H1 (cell line): ENCODE results near the gene RASAL1. TPM values are rescaled to one million over a fixed set of nuclear protein-coding genes. Genes with fewer than 3 reads are reported as not detected.

ENCODE experiments used
- CTCF ChIA-PET: fragments of 300-600 bp; sonication (Branson Sonifier 250); formaldehyde crosslinking; loops from one replicate; lab custom pipeline; 2021; ENCODE audit not compliant: partially characterized antibody; lab: Charles Lee
- POLR2A ChIA-PET: fragments of 300-600 bp; sonication (Branson Sonifier 250); formaldehyde crosslinking; loops from one replicate; lab custom pipeline; 2021; ENCODE audit warnings: inconsistent platforms; ENCODE audit not compliant: partially characterized antibody; lab: Charles Lee
- DNase-seq, 2 experiments: peaks; one replicate each; pipeline versions ENCODE4 v3.0.0 to v3.0.0-alpha.2; 2010 to 2022; ENCODE audit warnings: low spot score in 2 of 2, low read depth in 1 of 2, mixed read lengths in 1 of 2
- FAIRE-seq: peaks from 2 replicates; lab custom pipeline; 2011; peaks lifted over from hg19 to GRCh38; lab: Jason Lieb, UNC
- H2AFZ ChIP-seq: 2 replicates; pipeline ENCODE4 v1.8.1; 2012; ENCODE audit warnings: low read length, inconsistent platforms
- H2AK5ac ChIP-seq: 2 replicates; pipeline ENCODE4 v1.6.1; 2013; ENCODE audit warnings: low read depth, low read length
- H2BK120ac ChIP-seq: replicated peaks from 2 replicates; pipeline ENCODE3; 2013; ENCODE audit warnings: low read depth, low read length, inconsistent platforms
- H2BK12ac ChIP-seq: 2 replicates; pipeline ENCODE4 v1.6.1; 2013; ENCODE audit warnings: low read depth, low read length
- H2BK15ac ChIP-seq: 2 replicates; pipeline ENCODE4 v1.6.1; 2013; ENCODE audit warnings: low read length
- H2BK20ac ChIP-seq: 2 replicates; pipeline ENCODE4 v1.6.1; 2013; ENCODE audit warnings: low read length
- H2BK5ac ChIP-seq: 2 replicates; pipeline ENCODE4 v1.6.1; 2013; ENCODE audit warnings: low read depth, low read length
- H3K14ac ChIP-seq: 2 replicates; pipeline ENCODE4 v1.6.1; 2013; ENCODE audit warnings: inconsistent platforms; ENCODE audit not compliant: insufficient read length
- H3K18ac ChIP-seq: 2 replicates; pipeline ENCODE4 v1.6.1; 2013; ENCODE audit warnings: low read length; ENCODE audit errors: extremely low read depth
- H3K23ac ChIP-seq: 2 replicates; pipeline ENCODE4 v1.6.1; 2013; ENCODE audit warnings: inconsistent platforms; ENCODE audit not compliant: insufficient read length
- H3K23me2 ChIP-seq: 2 replicates; pipeline ENCODE4 v1.6.1; 2013; ENCODE audit warnings: low read depth, low read length
- H3K27ac ChIP-seq: 2 replicates; pipeline ENCODE4 v1.6.1; 2011; ENCODE audit warnings: low read depth, low read length, inconsistent platforms
- H3K27me3 ChIP-seq, 4 experiments: replicated peaks in 1 of 4; 1 replicate in 1 of 4; 2 replicates in 3 of 4; pipeline versions ENCODE4 v1.6.1 to v1.8.1; 2011 to 2013; ENCODE audit warnings: low read length in 3 of 4, mild to moderate bottlenecking in 3 of 4, inconsistent platforms in 2 of 4, mixed read lengths in 2 of 4, moderate library complexity in 1 of 4; ENCODE audit not compliant: control insufficient read depth in 3 of 4, insufficient read depth in 3 of 4; ENCODE audit errors: extremely low read depth in 1 of 4
- H3K36me3 ChIP-seq, 4 experiments: 2 replicates each; pipeline versions ENCODE4 v1.6.1 to v1.8.1; 2011 to 2013; ENCODE audit warnings: mild to moderate bottlenecking in 4 of 4, low read length in 3 of 4, moderate library complexity in 2 of 4, control low read depth in 1 of 4, inconsistent platforms in 1 of 4; ENCODE audit not compliant: insufficient read depth in 4 of 4, control insufficient read depth in 2 of 4
- H3K4ac ChIP-seq: replicated peaks from 2 replicates; pipeline ENCODE3; 2013; ENCODE audit warnings: low read length, low read depth, mixed read lengths, inconsistent platforms; ENCODE audit not compliant: insufficient read length
- H3K4me1 ChIP-seq, 4 experiments: replicated peaks in 1 of 4; 1 replicate in 1 of 4; 2 replicates in 3 of 4; pipeline versions ENCODE4 v1.6.1 to v1.8.1; 2011 to 2013; ENCODE audit warnings: low read length in 3 of 4, inconsistent platforms in 2 of 4, mixed read lengths in 1 of 4; ENCODE audit not compliant: insufficient read depth in 4 of 4, control insufficient read depth in 3 of 4
- H3K4me2 ChIP-seq, 2 experiments: 2 replicates each; pipeline versions ENCODE4 v1.6.1 to v1.8.1; 2011 to 2013; ENCODE audit warnings: low read depth in 2 of 2, low read length in 2 of 2, control low read depth in 1 of 2, inconsistent platforms in 1 of 2, mild to moderate bottlenecking in 1 of 2; ENCODE audit not compliant: insufficient read depth in 1 of 2
- H3K4me3 ChIP-seq, 4 experiments: fragments of 200-600, 300-600 bp in 1 of 4; sonication (generic), shearing (Covaris generic), sonication (Bioruptor Twin) in 1 of 4; 2 replicates each; pipeline versions ENCODE4 v1.5.1 to v1.8.1; 2011 to 2016; ENCODE audit warnings: low read length in 4 of 4, low read depth in 3 of 4, control low read depth in 2 of 4, inconsistent platforms in 2 of 4, mild to moderate bottlenecking in 2 of 4, mixed read lengths in 1 of 4, moderate library complexity in 1 of 4; ENCODE audit not compliant: insufficient read depth in 2 of 4; ENCODE audit errors: extremely low read depth in 1 of 4
- H3K56ac ChIP-seq: replicated peaks from 2 replicates; pipeline ENCODE3; 2013; ENCODE audit warnings: low read depth, mild to moderate bottlenecking, mixed read lengths, low read length, inconsistent platforms; ENCODE audit not compliant: insufficient read length
- H3K79me1 ChIP-seq: 2 replicates; pipeline ENCODE4 v1.6.1; 2013; ENCODE audit warnings: low read depth, low read length, control low read depth
- H3K79me2 ChIP-seq, 2 experiments: 2 replicates each; pipeline versions ENCODE4 v1.6.1 to v1.8.1; 2012 to 2013; ENCODE audit warnings: low read length in 2 of 2, mild to moderate bottlenecking in 2 of 2, inconsistent platforms in 1 of 2; ENCODE audit not compliant: insufficient read depth in 2 of 2, control insufficient read depth in 1 of 2
- H3K9ac ChIP-seq, 4 experiments: replicated peaks in 1 of 4; 1 replicate in 1 of 4; 2 replicates in 3 of 4; pipeline versions ENCODE4 v1.6.1 to v1.8.1; 2011 to 2013; ENCODE audit warnings: low read depth in 3 of 4, low read length in 3 of 4, control low read depth in 2 of 4, mild to moderate bottlenecking in 2 of 4, moderate library complexity in 2 of 4, inconsistent platforms in 1 of 4; ENCODE audit errors: extremely low read depth in 1 of 4
- H3K9me3 ChIP-seq, 2 experiments: 2 replicates each; pipeline versions ENCODE4 v1.6.1 to v1.8.1; 2012 to 2013; ENCODE audit warnings: mild to moderate bottlenecking in 2 of 2, moderate library complexity in 2 of 2, control low read depth in 1 of 2, inconsistent platforms in 1 of 2, low read depth in 1 of 2, low read length in 1 of 2, mixed read lengths in 1 of 2; ENCODE audit not compliant: insufficient read depth in 2 of 2
- H4K20me1 ChIP-seq, 2 experiments: replicated peaks in 1 of 2; 2 replicates each; pipeline versions ENCODE3 to v1.8.1; 2011 to 2013; ENCODE audit warnings: inconsistent platforms in 2 of 2, low read length in 2 of 2, mild to moderate bottlenecking in 1 of 2; ENCODE audit not compliant: insufficient read depth in 2 of 2, control insufficient read depth in 1 of 2
- H4K5ac ChIP-seq: 2 replicates; pipeline ENCODE4 v1.6.1; 2013; ENCODE audit warnings: low read length, low read depth, mixed read lengths, inconsistent platforms; ENCODE audit not compliant: insufficient read length
- H4K8ac ChIP-seq: 2 replicates; pipeline ENCODE4 v1.8.0; 2013; ENCODE audit warnings: mild to moderate bottlenecking, moderate library complexity, low read length, inconsistent platforms; ENCODE audit not compliant: insufficient read depth; ENCODE audit errors: extremely low read depth
- H4K91ac ChIP-seq: replicated peaks from 2 replicates; pipeline ENCODE3; 2013; ENCODE audit warnings: low read length, mixed read lengths, inconsistent platforms; ENCODE audit not compliant: insufficient read length
- BRCA1 ChIP-seq: IDR thresholded peaks from 2 replicates; pipeline ENCODE4 v1.6.1; 2012; ENCODE audit warnings: low read depth, low read length, improper control_type of control experiment
- KDM1A ChIP-seq: fragments of 200-600, 300-600 bp; sonication (generic); IDR thresholded peaks from 2 replicates; pipeline ENCODE4 v1.7.1; 2016; ENCODE audit warnings: mild to moderate bottlenecking, low read length, borderline replicate concordance
- KDM5A ChIP-seq: fragments of 200-600 bp; IDR thresholded peaks from 2 replicates; pipeline ENCODE4 v1.7.1; 2012; ENCODE audit warnings: mild to moderate bottlenecking, low read length, inconsistent platforms, mixed read lengths
- POLR2AphosphoS5 ChIP-seq: IDR thresholded peaks from 2 replicates; pipeline ENCODE4 v1.6.1; 2011; ENCODE audit warnings: low read depth, low read length
- RAD21 ChIP-seq, 2 experiments: IDR thresholded peaks in 1 of 2; conservative IDR thresholded peaks in 1 of 2; 2 replicates each; pipeline ENCODE4 v1.6.1; 2011; ENCODE audit warnings: low read depth in 2 of 2, low read length in 2 of 2, improper control_type of control experiment in 1 of 2, inconsistent platforms in 1 of 2, mild to moderate bottlenecking in 1 of 2, moderate library complexity in 1 of 2
- WGBS, 2 experiments: shearing (Covaris generic) in 1 of 2; methylation state at CpG; one replicate each; pipeline versions ENCODE4 v1.1.6 to v1.1.7; 2013 to 2015; ENCODE audit warnings: low lambda C conversion rate in 2 of 2, mixed read lengths in 2 of 2, inconsistent platforms in 1 of 2, low coverage in 1 of 2, missing lambda C conversion rate in 1 of 2; ENCODE audit not compliant: insufficient replicate concordance in 2 of 2, insufficient coverage in 1 of 2, insufficient read length in 1 of 2; ENCODE audit errors: extremely low coverage in 1 of 2, missing lambda C conversion rate in 1 of 2; 5-methylcytosine and 5-hydroxymethylcytosine counted together
- polyA plus RNA-seq, 7 experiments: library from polyadenylated mRNA; depleted of rRNA in 3 of 7; stranded (reverse) in 5 of 7; unstranded in 2 of 7; fragments of >200 nt in 5 of 7; fragments of 200-250 nt in 2 of 7; gene quantifications; 1 replicate in 5 of 7; 2 replicates in 1 of 7; 4 replicates in 1 of 7; pipeline versions ENCODE4 v1.2.1 to v1.2.3, GENCODE V29; 2011 to 2013; ENCODE audit warnings: missing spikeins in 2 of 7, mixed read lengths in 2 of 7
- total RNA-seq: library from RNA; stranded (reverse); fragmentation: NEBNext Ultra II Directional; extraction: Animal tissue kit (Norgen Biotek cat#: 25700); gene quantifications from 2 replicates; pipeline ENCODE4 v1.2.1, GENCODE V29; 2021

The RASAL1 gene
- total and polyA plus RNA-seq, 2 of the 8 experiments (the other 6 are each of a cell fraction or from before 2014, with no cell fraction given), result 3.7 to 5.0 TPM

DNA sequence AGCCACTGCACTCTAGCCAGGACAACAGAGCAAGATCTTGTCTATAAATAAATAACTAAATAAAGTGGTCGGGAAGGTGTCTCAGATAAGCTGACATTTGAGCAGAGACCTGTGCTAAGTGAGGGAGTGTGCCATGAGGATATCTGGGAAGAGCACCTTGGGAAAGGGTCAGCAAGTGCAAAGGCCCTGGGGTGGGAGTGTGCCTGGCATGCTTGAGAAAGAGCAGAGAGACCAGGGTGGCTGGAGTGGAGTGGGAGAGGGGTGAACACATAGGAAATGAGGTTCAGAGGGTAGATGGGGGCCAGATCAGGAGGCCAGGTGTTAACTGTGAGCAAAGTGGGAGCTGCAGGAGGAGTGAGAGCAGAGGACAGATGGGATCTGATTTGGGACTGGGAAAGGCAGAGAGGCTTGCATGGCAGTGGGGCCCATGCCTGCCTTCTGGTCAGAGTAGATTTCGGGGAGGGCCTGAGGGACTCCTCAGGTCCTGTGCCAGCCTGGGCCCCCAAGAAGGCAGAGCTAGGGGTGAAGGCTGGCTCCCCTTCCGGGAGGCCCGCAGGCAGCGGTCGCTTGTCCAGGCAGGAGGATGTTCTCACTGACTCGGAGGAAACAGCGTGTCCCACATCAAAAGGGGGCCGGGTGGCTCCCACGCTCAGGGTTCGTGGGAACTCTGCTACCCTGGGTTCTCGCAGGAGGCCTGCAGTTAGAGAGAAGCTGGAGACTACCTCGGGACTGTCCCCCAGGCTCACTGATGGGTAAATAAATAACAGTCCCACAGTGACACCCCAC is 46.4 kb downstream of the RASAL1 start:
- no peak overlapping the region for H3K4me3 ChIP-seq
- H3K79me2 ChIP-seq, result no peaks in the 10 kb centered on the region
- no peak overlapping the region for H3K27ac ChIP-seq
- no peak overlapping the region for H4K5ac ChIP-seq
- no peak overlapping the region for H3K4ac ChIP-seq
- ChIA-PET CTCF (interaction anchor here (1.0 to 8.8 kb wide), 11 partner anchors 9 to 96 kb away, joined by 3 to 139 read pairs (median 4); no protein-coding TSS in a partner anchor), POLR2A (interaction anchor here (1.2 to 1.6 kb wide), 2 partner anchors 10 to 12 kb away, joined by 3 to 4 read pairs; no protein-coding TSS in a partner anchor)
- H2BK120ac ChIP-seq, result no peak overlapping the region
- H3K14ac ChIP-seq, result no peak overlapping the region
- 92% methylated on average over 13 of the region's 13 CpGs; no CpG with 5 or more reads in 1 of the 2 experiments for WGBS, 2 experiments
- no peak overlapping the region for H4K91ac ChIP-seq
- H3K23ac ChIP-seq, result no peak overlapping the region
- no peak overlapping the region for H3K18ac ChIP-seq
- peak overlapping the region; percentile 73 for H4K8ac ChIP-seq
- no peak overlapping the region for H2AFZ ChIP-seq
- no peak overlapping the region for H2BK15ac ChIP-seq
- H3K9ac ChIP-seq, result no peak overlapping the region
- no peak overlapping the region for H2BK5ac ChIP-seq
- peaks cover 0 to 13% (median 9%) of the 10 kb centered on the region in 4 experiments; a peak in 5 of 7 replicates for H3K4me1 ChIP-seq
- DNase-seq (no peak), FAIRE-seq (no peak)
- peaks cover 0 to 2% of the 10 kb centered on the region in 2 experiments for H4K20me1 ChIP-seq
- H3K23me2 ChIP-seq, result peaks cover 3% of the 10 kb centered on the region; the same call in 1 of the 2 replicates
- TF ChIP-seq KDM1A, result 0 out of 2 replicates have a peak, but pooled peaks have one; percentile 48
- TF ChIP-seq BRCA1, result no peak
- TF ChIP-seq RAD21 (IDR thresholded peaks at IDR 0.05 in 1 of 2, conservative IDR thresholded peaks at IDR 0.05 in 1 of 2; ENCODE audit: low read depth in 2 of 2, low read length in 2 of 2), result no peak
- TF ChIP-seq KDM5A, result no peak
- no peak for TF ChIP-seq POLR2AphosphoS5
- H3K36me3 ChIP-seq, result no peaks in the 10 kb centered on the region
- peak overlapping the region; percentile 68; the same call in 1 of the 2 replicates for H2BK12ac ChIP-seq
- no peaks in the 10 kb centered on the region for H3K79me1 ChIP-seq
- no peaks in the 10 kb centered on the region for H3K27me3 ChIP-seq
- H2AK5ac ChIP-seq, result no peak overlapping the region
- no peaks in the 10 kb centered on the region for H3K9me3 ChIP-seq
- H3K56ac ChIP-seq, result no peak overlapping the region
- no peak overlapping the region for H3K4me2 ChIP-seq
- no peak overlapping the region for H2BK20ac ChIP-seq
